Ishikawa (cell line): ENCODE measurements around the gene SH3PXD2A.
A peak's percentile ranks its signal among the peaks of the same experiment; 100 is the strongest.

Source experiments
- CEBPB ChIP-seq: IDR thresholded peaks from 2 replicates; pipeline ENCODE4 v1.6.1; 2012
- CREB1 ChIP-seq: IDR thresholded peaks from 2 replicates; pipeline ENCODE4 v1.6.1; 2012; ENCODE audit warnings: low read depth
- EGR1 ChIP-seq: IDR thresholded peaks from 2 replicates; pipeline ENCODE4 v1.6.1; 2012
- EP300 ChIP-seq: IDR thresholded peaks from 2 replicates; pipeline ENCODE4 v1.6.1; 2012; ENCODE audit warnings: borderline replicate concordance
- FOXM1 ChIP-seq: IDR thresholded peaks from 2 replicates; pipeline ENCODE4 v1.6.1; 2012; ENCODE audit warnings: low read depth, borderline replicate concordance
- MAX ChIP-seq: IDR thresholded peaks from 2 replicates; pipeline ENCODE4 v1.6.1; 2012
- NFIC ChIP-seq: IDR thresholded peaks from 2 replicates; pipeline ENCODE4 v1.6.1; 2012
- RAD21 ChIP-seq: IDR thresholded peaks from 2 replicates; pipeline ENCODE4 v1.6.1; 2012; ENCODE audit warnings: low read depth
- TAF1 ChIP-seq: IDR thresholded peaks from 2 replicates; pipeline ENCODE4 v1.6.1; 2012; ENCODE audit warnings: low read depth, mild to moderate bottlenecking
- TCF12 ChIP-seq: IDR thresholded peaks from 2 replicates; pipeline ENCODE4 v1.6.1; 2012; ENCODE audit warnings: low read depth
- TEAD4 ChIP-seq: IDR thresholded peaks from 2 replicates; pipeline ENCODE4 v1.6.1; 2012
- USF1 ChIP-seq: IDR thresholded peaks from 2 replicates; pipeline ENCODE4 v1.6.1; 2012
- YY1 ChIP-seq: IDR thresholded peaks from 2 replicates; pipeline ENCODE4 v1.6.1; 2012; ENCODE audit warnings: low read depth
- ZBTB7A ChIP-seq: IDR thresholded peaks from 2 replicates; pipeline ENCODE4 v1.6.1; 2012; ENCODE audit warnings: low read depth
- TF ChIP-seq, protein P1 (sequence below): IDR thresholded peaks from 2 replicates; pipeline ENCODE4 v1.6.1; 2012; ENCODE audit warnings: low read depth, mild to moderate bottlenecking

Gene SH3PXD2A

GRCh38 chr10:103800789-103801540 lies 54.4 kb downstream of the SH3PXD2A start:
- TF ChIP-seq MAX, result no peak
- TF ChIP-seq, protein P1, sequence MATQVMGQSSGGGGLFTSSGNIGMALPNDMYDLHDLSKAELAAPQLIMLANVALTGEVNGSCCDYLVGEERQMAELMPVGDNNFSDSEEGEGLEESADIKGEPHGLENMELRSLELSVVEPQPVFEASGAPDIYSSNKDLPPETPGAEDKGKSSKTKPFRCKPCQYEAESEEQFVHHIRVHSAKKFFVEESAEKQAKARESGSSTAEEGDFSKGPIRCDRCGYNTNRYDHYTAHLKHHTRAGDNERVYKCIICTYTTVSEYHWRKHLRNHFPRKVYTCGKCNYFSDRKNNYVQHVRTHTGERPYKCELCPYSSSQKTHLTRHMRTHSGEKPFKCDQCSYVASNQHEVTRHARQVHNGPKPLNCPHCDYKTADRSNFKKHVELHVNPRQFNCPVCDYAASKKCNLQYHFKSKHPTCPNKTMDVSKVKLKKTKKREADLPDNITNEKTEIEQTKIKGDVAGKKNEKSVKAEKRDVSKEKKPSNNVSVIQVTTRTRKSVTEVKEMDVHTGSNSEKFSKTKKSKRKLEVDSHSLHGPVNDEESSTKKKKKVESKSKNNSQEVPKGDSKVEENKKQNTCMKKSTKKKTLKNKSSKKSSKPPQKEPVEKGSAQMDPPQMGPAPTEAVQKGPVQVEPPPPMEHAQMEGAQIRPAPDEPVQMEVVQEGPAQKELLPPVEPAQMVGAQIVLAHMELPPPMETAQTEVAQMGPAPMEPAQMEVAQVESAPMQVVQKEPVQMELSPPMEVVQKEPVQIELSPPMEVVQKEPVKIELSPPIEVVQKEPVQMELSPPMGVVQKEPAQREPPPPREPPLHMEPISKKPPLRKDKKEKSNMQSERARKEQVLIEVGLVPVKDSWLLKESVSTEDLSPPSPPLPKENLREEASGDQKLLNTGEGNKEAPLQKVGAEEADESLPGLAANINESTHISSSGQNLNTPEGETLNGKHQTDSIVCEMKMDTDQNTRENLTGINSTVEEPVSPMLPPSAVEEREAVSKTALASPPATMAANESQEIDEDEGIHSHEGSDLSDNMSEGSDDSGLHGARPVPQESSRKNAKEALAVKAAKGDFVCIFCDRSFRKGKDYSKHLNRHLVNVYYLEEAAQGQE, result no peak
- TF ChIP-seq EGR1, result no peak
- TF ChIP-seq CEBPB, result no peak
- TF ChIP-seq EP300, result no peak
- TF ChIP-seq USF1, result no peak
- no peak for TF ChIP-seq NFIC
- no peak for TF ChIP-seq CREB1
- TF ChIP-seq YY1, result no peak
- TF ChIP-seq TEAD4, result no peak
- TF ChIP-seq ZBTB7A, result no peak
- TF ChIP-seq RAD21, result no peak
- TF ChIP-seq TAF1, result no peak
- TF ChIP-seq FOXM1, result no peak
- TF ChIP-seq TCF12, result no peak

DNA sequence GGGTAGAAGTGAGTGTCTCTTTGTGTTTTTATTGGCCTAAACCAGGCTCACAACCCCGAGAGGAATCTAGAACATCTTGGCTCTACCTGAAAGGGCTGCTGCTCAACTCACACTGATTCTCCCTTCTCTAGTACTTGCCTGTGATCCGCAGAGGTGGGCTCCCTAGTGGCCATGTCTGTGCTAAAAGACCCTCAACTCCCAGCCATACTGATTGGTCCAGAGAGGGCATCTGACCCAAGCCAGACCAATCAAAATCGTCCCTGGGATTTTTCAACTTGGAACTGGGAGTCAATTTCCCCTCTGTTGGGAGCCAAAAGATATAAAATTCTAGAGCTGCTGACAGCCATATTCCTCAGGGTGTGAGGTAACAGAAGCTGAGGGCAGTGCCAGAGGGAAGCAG lies 55.3 kb downstream of the SH3PXD2A start:
- no peak for TF ChIP-seq NFIC
- peak; percentile 59 for TF ChIP-seq USF1

DNA sequence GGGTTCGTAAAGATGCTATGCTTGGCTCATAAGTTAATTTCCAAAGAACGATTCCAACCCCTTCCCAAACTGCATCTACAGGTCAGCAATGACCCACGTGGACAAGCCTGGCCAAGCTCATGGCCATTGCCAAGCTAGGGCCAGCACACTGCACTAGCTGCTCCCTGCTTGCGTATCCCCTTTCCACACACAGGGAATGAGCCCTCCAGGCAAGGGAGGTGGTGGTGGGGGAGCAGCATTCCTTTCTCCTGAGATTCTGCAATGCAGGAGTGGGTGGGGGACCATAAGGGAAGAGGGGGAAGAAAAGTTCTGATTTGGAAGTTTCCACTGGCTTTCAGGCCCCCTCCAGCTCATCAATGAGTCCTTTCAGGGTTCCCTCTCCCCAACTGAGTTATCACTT lies 56.0 kb downstream of the SH3PXD2A start:
- TF ChIP-seq USF1 (no peak), RAD21 (no peak), FOXM1 (no peak), YY1 (no peak), ZBTB7A (no peak), EP300 (no peak), EGR1 (no peak), TCF12 (no peak), CREB1 (no peak), NFIC (no peak), MAX (no peak), TAF1 (no peak), CEBPB (no peak), TEAD4 (no peak)
- TF ChIP-seq, protein P1, result no peak

- no peak for TF ChIP-seq TCF12
- TF ChIP-seq MAX, result no peak
- TF ChIP-seq CREB1, result no peak
- TF ChIP-seq USF1, result no peak
- TF ChIP-seq TAF1, result no peak
- TF ChIP-seq YY1, result no peak
These were observed 56.9 kb downstream of the SH3PXD2A start for GRCh38 chr10:103798511-103798910.

- no peak for TF ChIP-seq EGR1
- no peak for TF ChIP-seq TCF12
- TF ChIP-seq FOXM1, result no peak
- TF ChIP-seq RAD21, result no peak
- TF ChIP-seq CEBPB, result no peak
- TF ChIP-seq CREB1, result no peak
- TF ChIP-seq TAF1, result no peak
- TF ChIP-seq, protein P1, result no peak
- TF ChIP-seq MAX, result no peak
- TF ChIP-seq ZBTB7A, result no peak
- no peak for TF ChIP-seq NFIC
- TF ChIP-seq YY1, result no peak
- no peak for TF ChIP-seq EP300
- TF ChIP-seq USF1, result no peak
- TF ChIP-seq TEAD4, result no peak
These were observed 57.5 kb downstream of the SH3PXD2A start for GRCh38 chr10:103797857-103798256.
